Pancreas (tissue), 10 donors: Measurements from ENCODE around the gene DDX1. TPM values are rescaled to one million over a fixed set of nuclear protein-coding genes. Genes with fewer than 3 reads are reported as not detected.
A peak's percentile ranks its signal among the peaks of the same experiment; 100 is the strongest.

Source experiments
- ATAC-seq, 4 donors: fragments of 200-7000 bp; cut with Tn5 transposase; one replicate each; pipeline versions ENCODE4 v1.8.0 to v1.9.1; 2020; ENCODE audit warnings: mild to moderate bottlenecking in 4 of 4, moderate library complexity in 4 of 4
- DNase-seq, 6 donors: peaks; one replicate each; pipeline ENCODE4 v3.0.0-alpha.2; 2020
- FAIRE-seq: peaks from 2 replicates; lab custom pipeline; 2012; peaks lifted over from hg19 to GRCh38; lab: Jason Lieb, UNC
- H3K27ac ChIP-seq, 4 donors: fragments of 200-600 bp; sonication (generic); 1 replicate in 3 of 4; 2 replicates in 1 of 4; pipeline versions ENCODE4 v1.5.0 to v1.8.0; 2020
- H3K27me3 ChIP-seq, 4 donors: fragments of 200-600 bp; one replicate each; pipeline ENCODE4 v1.8.0; 2021
- H3K36me3 ChIP-seq, 3 donors: fragments of 200-600 bp; sonication (generic) in 1 of 3; one replicate each; pipeline versions ENCODE4 v1.5.0 to v1.8.0; 2020 to 2021
- H3K4me1 ChIP-seq, 3 donors: fragments of 200-600 bp; one replicate each; pipeline ENCODE4 v1.8.0; 2021
- H3K4me3 ChIP-seq, 4 donors: fragments of 200-600 bp; sonication (generic) in 2 of 4; one replicate each; pipeline versions ENCODE4 v1.5.0 to v1.8.0; 2020 to 2021
- H3K9me3 ChIP-seq, 4 donors: fragments of 200-600 bp; one replicate each; pipeline ENCODE4 v1.8.0; 2021
- CTCF ChIP-seq, 4 donors: fragments of 200-600 bp; sonication (generic) in 3 of 4; IDR thresholded peaks; one replicate each; pipeline versions ENCODE4 v1.5.0 to v1.8.0; 2021; ENCODE audit warnings: antibody characterized with exemption in 4 of 4
- WGBS, 2 donors: extraction: QIAGEN DNeasy Blood & Tissue Kit; methylation state at CpG; one replicate each; pipeline ENCODE4 v1.1.7; 2013; 5-methylcytosine and 5-hydroxymethylcytosine counted together
- intact Hi-C, 3 donors: fragments of 100-400 bp; cut with DNase I; formaldehyde crosslinking; loops; one replicate each; pipeline versions ENCODE4 v1.11.1 to v1.14.2; 2022
- polyA plus RNA-seq, 2 donors: library from polyadenylated mRNA; stranded (reverse); fragments of 200-250 nt; gene quantifications; one replicate each; pipeline ENCODE4 v1.2.3, GENCODE V29; 2013
- total RNA-seq, 6 donors: library from RNA; stranded (reverse); fragmentation: NEBNext Ultra II Directional in 4 of 6; extraction: Animal tissue kit (Norgen Biotek cat#: 25700) in 4 of 6; gene quantifications; one replicate each; pipeline versions ENCODE4 v1.2.1 to v1.2.4, GENCODE V29; 2021 to 2023
- donor health status: healthy with polysubstance abuse.
- donor health status: DM: no; HTN: no; CAD: no; lungs with moderate emphysema.
- donor health status: DM: no; HTN: no; CAD: no.
- donor health status: control.
- donor health status: control.
- donor health status: Bipolar disorder and iron deficiency.
- donor health status: DM: yes; HTN: yes; CAD: no.
- donor health status: DM: no; HTN: no; CAD: no.
- donor health status: DM: no; HTN: no; CAD: no.
- donor health status: DM: yes; HTN: yes; CAD: no.

Gene DDX1
- total and polyA plus RNA-seq, 8 donors, result 25.5 to 55.1 (median 43.1) TPM

GRCh38 chr2:15628899-15629855 lies 37.5 kb downstream of the DDX1 start:
- DNase-seq (no peak), ATAC-seq (peak in 3 of 4 donors; percentile 40 to 79 (median 70)), FAIRE-seq (peak; percentile 86)
- TF ChIP-seq CTCF (IDR thresholded peaks at IDR 0.05), result no peak
- WGBS, 2 donors, result 86% methylated on average over 5 of the region's 5 CpGs
- H3K36me3 ChIP-seq, result peaks cover 2 to 50% (median 28%) of the 10 kb centered on the region in 3 donors
- H3K4me1 ChIP-seq, result peaks cover 15 to 20% (median 20%) of the 10 kb centered on the region in 3 donors
- intact Hi-C loops, result no loop called here
- no peaks in the 10 kb centered on the region for H3K9me3 ChIP-seq
- H3K27me3 ChIP-seq, result no peaks in the 10 kb centered on the region
- H3K27ac ChIP-seq, result no peak overlapping the region
- no peak overlapping the region for H3K4me3 ChIP-seq

GRCh38 chr2:15630121-15630977 lies 38.7 kb downstream of the DDX1 start:
- Histone ChIP-seq H3K36me3 (peaks cover 2 to 49% (median 23%) of the 10 kb centered on the region in 3 donors), H3K4me1 (peaks cover 18 to 20% (median 20%) of the 10 kb centered on the region in 3 donors), H3K27ac (no peak overlapping the region), H3K9me3 (no peaks in the 10 kb centered on the region), H3K4me3 (no peak overlapping the region), H3K27me3 (no peaks in the 10 kb centered on the region)
- TF ChIP-seq CTCF (IDR thresholded peaks at IDR 0.05), result no peak
- intact Hi-C loops, result loop anchor here in 1 of 3 donors (10.0 kb wide), 1 partner anchor 974 kb away; no protein-coding TSS in a partner anchor
- 50 to 55% methylated on average over 4 of the region's 4 CpGs for WGBS, 2 donors
- DNase-seq (no peak), ATAC-seq (peak in 2 of 4 donors; percentile 13 to 47), FAIRE-seq (no peak)

- Histone ChIP-seq H3K4me1 (peaks cover 18 to 20% (median 20%) of the 10 kb centered on the region in 3 donors), H3K36me3 (peaks cover 2 to 45% (median 23%) of the 10 kb centered on the region in 3 donors), H3K27ac (no peak overlapping the region), H3K4me3 (no peak overlapping the region), H3K27me3 (no peaks in the 10 kb centered on the region), H3K9me3 (no peaks in the 10 kb centered on the region)
- FAIRE-seq (no peak), DNase-seq (no peak), ATAC-seq (no peak)
- WGBS, 2 donors, result 88 to 90% methylated on average over 7 of the region's 7 CpGs
- TF ChIP-seq CTCF (IDR thresholded peaks at IDR 0.05), result no peak
- intact Hi-C loops, result loop anchor here in 1 of 3 donors (10.0 kb wide), 1 partner anchor 974 kb away; no protein-coding TSS in a partner anchor
Observed at GRCh38 chr2:15630978-15631719, 39.5 kb downstream of the DDX1 start.

GRCh38 chr2:15631883-15632282 lies 40.2 kb downstream of the DDX1 start:
- Histone ChIP-seq H3K36me3 (peaks cover 2 to 45% (median 23%) of the 10 kb centered on the region in 3 donors), H3K9me3 (no peaks in the 10 kb centered on the region), H3K27ac (no peak overlapping the region), H3K4me1 (peaks cover 18 to 20% (median 20%) of the 10 kb centered on the region in 3 donors), H3K4me3 (no peak overlapping the region), H3K27me3 (no peaks in the 10 kb centered on the region)
- ATAC-seq (no peak), DNase-seq (no peak), FAIRE-seq (no peak)
- TF ChIP-seq CTCF (IDR thresholded peaks at IDR 0.05), result no peak
- intact Hi-C loops, result loop anchor here in 1 of 3 donors (10.0 kb wide), 1 partner anchor 973 kb away; no protein-coding TSS in a partner anchor
